H1 (cell line): ENCODE data around the gene KCNH1. TPM values are rescaled to one million over a fixed set of nuclear protein-coding genes. Genes with fewer than 3 reads are reported as not detected.

Experiments
- KDM1A ChIP-seq: fragments of 200-600, 300-600 bp; sonication (generic); IDR thresholded peaks from 2 replicates; pipeline ENCODE4 v1.7.1; 2016; ENCODE audit warnings: mild to moderate bottlenecking, low read length, borderline replicate concordance
- polyA plus RNA-seq, 7 experiments: library from polyadenylated mRNA; depleted of rRNA in 3 of 7; stranded (reverse) in 5 of 7; unstranded in 2 of 7; fragments of >200 nt in 5 of 7; fragments of 200-250 nt in 2 of 7; gene quantifications; 1 replicate in 5 of 7; 2 replicates in 1 of 7; 4 replicates in 1 of 7; pipeline versions ENCODE4 v1.2.1 to v1.2.3, GENCODE V29; 2011 to 2013; ENCODE audit warnings: missing spikeins in 2 of 7, mixed read lengths in 2 of 7
- total RNA-seq: library from RNA; stranded (reverse); fragmentation: NEBNext Ultra II Directional; extraction: Animal tissue kit (Norgen Biotek cat#: 25700); gene quantifications from 2 replicates; pipeline ENCODE4 v1.2.1, GENCODE V29; 2021

The KCNH1 gene
- total and polyA plus RNA-seq, 2 of the 8 experiments (the other 6 are each of a cell fraction or from before 2014, with no cell fraction given) = 0.27 to 0.34 TPM

DNA sequence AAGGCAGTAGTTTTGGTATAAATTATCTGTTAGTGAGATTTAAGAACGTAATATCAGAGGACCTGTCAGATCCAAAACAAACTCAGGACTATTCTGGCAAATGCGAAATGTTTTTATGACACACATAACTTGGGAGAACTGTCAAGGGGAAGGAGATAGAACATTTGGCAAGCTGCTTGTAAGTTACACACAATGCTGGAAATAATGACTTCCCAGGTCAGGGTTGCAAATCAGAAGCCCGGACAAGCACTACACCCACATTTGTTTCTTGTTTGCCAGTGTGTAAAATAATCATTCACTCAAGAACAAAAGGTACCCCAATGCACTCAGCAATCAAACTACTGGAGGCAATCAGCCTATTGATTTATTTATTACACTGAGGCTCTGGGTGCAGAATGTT, 354.7 kb downstream of the KCNH1 start (continued):
- no peak for TF ChIP-seq KDM1A
